PC-3 (cell line): ENCODE data around the gene ANKS6. TPM values are rescaled to one million over a fixed set of nuclear protein-coding genes. Genes with fewer than 3 reads are reported as not detected.

ENCODE experiments used
- ATAC-seq: fragments of 200-7000 bp; cut with Tn5 transposase; 2 replicates; pipeline ENCODE4 v1.9.1; 2020; ENCODE audit warnings: mild to moderate bottlenecking, moderate library complexity
- BruUV-seq: library from RNA; stranded (reverse); fragments of 400-500 nt; replicated peaks from 2 replicates; lab custom pipeline; 2021; lab: Mats Ljungman, UMichigan
- CTCF ChIA-PET: fragments of 300-600 bp; sonication (Branson Sonifier 250); formaldehyde crosslinking; loops from one replicate; lab custom pipeline; 2022; ENCODE audit warnings: antibody characterized with exemption; lab: Charles Lee
- POLR2A ChIA-PET: fragments of 300-600 bp; sonication (Branson Sonifier 250); formaldehyde crosslinking; loops from one replicate; lab custom pipeline; 2022; ENCODE audit warnings: antibody characterized with exemption; ENCODE audit not compliant: unreplicated experiment; lab: Charles Lee
- DNase-seq: peaks from one replicate; pipeline ENCODE4 v3.0.0-alpha.2; 2015
- H2AFZ ChIP-seq: fragments of 300-600 bp; sonication (generic); 2 replicates; pipeline ENCODE4 v1.6.0; 2016; ENCODE audit warnings: antibody characterized with exemption, low read length
- H3F3A ChIP-seq: fragments of 300-600 bp; sonication (generic); one replicate; pipeline ENCODE4 v1.6.0; 2017; ENCODE audit warnings: antibody characterized with exemption, low read length, control low read depth, mild to moderate bottlenecking; ENCODE audit not compliant: unreplicated experiment
- H3K27ac ChIP-seq: fragments of 300-600 bp; sonication (generic); 2 replicates; pipeline ENCODE4 v1.5.1; 2016; ENCODE audit warnings: mild to moderate bottlenecking, low read length
- H3K27me3 ChIP-seq: fragments of 300-600 bp; sonication (generic); 2 replicates; pipeline ENCODE4 v1.6.1; 2016; ENCODE audit warnings: low read length, mixed read lengths
- H3K36me3 ChIP-seq: fragments of 300-600 bp; sonication (generic); 2 replicates; pipeline ENCODE4 v1.6.1; 2016; ENCODE audit warnings: low read depth, mixed run types, low read length, mixed read lengths
- H3K4me1 ChIP-seq: fragments of 300-600 bp; sonication (generic); 2 replicates; pipeline ENCODE4 v1.5.1; 2016; ENCODE audit warnings: low read length; ENCODE audit not compliant: insufficient read depth
- H3K4me2 ChIP-seq: fragments of 300-600 bp; sonication (generic); 2 replicates; pipeline ENCODE4 v1.6.0; 2016; ENCODE audit warnings: low read length
- H3K4me3 ChIP-seq: fragments of 300-600 bp; sonication (generic); 2 replicates; pipeline ENCODE4 v1.5.1; 2016; ENCODE audit warnings: mild to moderate bottlenecking, low read length, mixed read lengths
- H3K79me2 ChIP-seq: fragments of 300-600 bp; sonication (generic); 2 replicates; pipeline ENCODE4 v1.6.1; 2017; ENCODE audit warnings: low read length, mixed read lengths
- H3K9ac ChIP-seq: fragments of 300-600 bp; sonication (generic); 2 replicates; pipeline ENCODE4 v1.6.0; 2016; ENCODE audit warnings: mild to moderate bottlenecking, low read length
- H3K9me2 ChIP-seq: fragments of 300-600 bp; sonication (generic); replicated peaks from 2 replicates; pipeline ENCODE4 v1.6.1; 2016; ENCODE audit warnings: mixed run types, low read length, mixed read lengths
- H3K9me3 ChIP-seq: fragments of 300-600 bp; sonication (generic); 2 replicates; pipeline ENCODE4 v1.6.1; 2016; ENCODE audit warnings: low read length, mixed read lengths
- H4K20me1 ChIP-seq: fragments of 300-600 bp; sonication (generic); 2 replicates; pipeline ENCODE4 v1.6.1; 2016; ENCODE audit warnings: low read length, mixed read lengths
- CTCF ChIP-seq: fragments of 300-600 bp; sonication (generic); conservative IDR thresholded peaks from 2 replicates; pipeline ENCODE4 v1.5.1; 2017; ENCODE audit warnings: antibody characterized with exemption, low read depth, mild to moderate bottlenecking, low read length
- EZH2 ChIP-seq: fragments of 300-600 bp; sonication (generic); IDR thresholded peaks from one replicate; pipeline ENCODE4 v1.6.1; 2017; ENCODE audit warnings: antibody characterized with exemption, mild to moderate bottlenecking, low read length; ENCODE audit not compliant: unreplicated experiment
- EZH2phosphoT487 ChIP-seq: fragments of 300-600 bp; sonication (generic); IDR thresholded peaks from 2 replicates; pipeline ENCODE4 v1.6.1; 2018; ENCODE audit warnings: mild to moderate bottlenecking, antibody characterized with exemption, low read length, borderline replicate concordance
- intact Hi-C: fragments of 100-400 bp; cut with micrococcal nuclease; formaldehyde crosslinking; loops from 2 replicates; pipeline ENCODE4 v1.9.0; 2023
- total RNA-seq: library from RNA; depleted of rRNA; stranded (reverse); fragments of >200 nt; gene quantifications from 2 replicates; pipeline ENCODE4 v1.2.3, GENCODE V29; 2014

ANKS6 gene
- total RNA-seq, 1 experiment from 2014 or later = 39.7 TPM

- DNase-seq (no peak), ATAC-seq (no peak)
- Histone ChIP-seq H3K27me3 (no peaks in the 10 kb centered on the region), H3K9me3 (no peaks in the 10 kb centered on the region), H3K4me1 (peaks cover 15% of the 10 kb centered on the region), H3K4me2 (no peak overlapping the region), H3K36me3 (peaks cover 11% of the 10 kb centered on the region), H3F3A (no peaks in the 10 kb centered on the region), H3K9ac (no peak overlapping the region), H2AFZ (no peak overlapping the region), H3K27ac (no peak overlapping the region), H3K9me2 (no peaks in the 10 kb centered on the region), H3K4me3 (no peak overlapping the region), H4K20me1 (no peaks in the 10 kb centered on the region), H3K79me2 (no peaks in the 10 kb centered on the region)
- intact Hi-C loops = loop anchor here (10.0 kb wide), 1 partner anchor 219 kb away; no protein-coding TSS in a partner anchor
- no peak for TF ChIP-seq CTCF
- TF ChIP-seq EZH2 = no peak
- TF ChIP-seq EZH2phosphoT487 = no peak
- ChIA-PET POLR2A (no interaction called here), CTCF (no interaction called here)
- BruUV-seq = no TSS peak
These were observed 22.6 kb downstream of the ANKS6 start for GRCh38 chr9:98773721-98774120.

GRCh38 chr9:98772364-98773155 is 23.8 kb downstream of the ANKS6 start:
- no peak overlapping the region for H3K9ac ChIP-seq
- no peaks in the 10 kb centered on the region for H3F3A ChIP-seq
- H2AFZ ChIP-seq = no peak overlapping the region
- no peaks in the 10 kb centered on the region for H3K27me3 ChIP-seq
- no TSS peak for BruUV-seq
- H3K9me2 ChIP-seq = no peaks in the 10 kb centered on the region
- no peak for TF ChIP-seq EZH2phosphoT487
- ChIA-PET POLR2A (no interaction called here), CTCF (no interaction called here)
- no peaks in the 10 kb centered on the region for H3K9me3 ChIP-seq
- H3K4me3 ChIP-seq = no peak overlapping the region
- intact Hi-C loops = loop anchor here (10.0 kb wide), 1 partner anchor 218 kb away; no protein-coding TSS in a partner anchor
- DNase-seq (no peak), ATAC-seq (no peak)
- H3K4me1 ChIP-seq = peaks cover 10% of the 10 kb centered on the region; the same call in 1 of the 2 replicates
- H3K27ac ChIP-seq = no peak overlapping the region
- peaks cover 11% of the 10 kb centered on the region for H3K36me3 ChIP-seq
- no peaks in the 10 kb centered on the region for H3K79me2 ChIP-seq
- H4K20me1 ChIP-seq = no peaks in the 10 kb centered on the region
- no peak overlapping the region for H3K4me2 ChIP-seq

- ATAC-seq (no peak), DNase-seq (no peak)
- peaks cover 10% of the 10 kb centered on the region; the same call in 1 of the 2 replicates for H3K4me1 ChIP-seq
- H3F3A ChIP-seq = no peaks in the 10 kb centered on the region
- ChIA-PET CTCF (no interaction called here), POLR2A (no interaction called here)
- no peak overlapping the region for H3K9ac ChIP-seq
- no peak overlapping the region for H2AFZ ChIP-seq
- no peaks in the 10 kb centered on the region for H3K9me3 ChIP-seq
- H4K20me1 ChIP-seq = no peaks in the 10 kb centered on the region
- H3K36me3 ChIP-seq = peaks cover 11% of the 10 kb centered on the region
- no TSS peak for BruUV-seq
- intact Hi-C loops = loop anchor here (10.0 kb wide), 1 partner anchor 217 kb away; no protein-coding TSS in a partner anchor
- no peak overlapping the region for H3K4me2 ChIP-seq
- no peaks in the 10 kb centered on the region for H3K79me2 ChIP-seq
- H3K27ac ChIP-seq = no peak overlapping the region
- H3K27me3 ChIP-seq = no peaks in the 10 kb centered on the region
- H3K4me3 ChIP-seq = no peak overlapping the region
- no peaks in the 10 kb centered on the region for H3K9me2 ChIP-seq
- TF ChIP-seq EZH2 (no peak), CTCF (no peak), EZH2phosphoT487 (no peak)
These were observed 25.0 kb downstream of the ANKS6 start for GRCh38 chr9:98771209-98771874.
